GM21737 (cell line): ENCODE measurements around the gene PCDHGB5.

ENCODE experiments used
- ATAC-seq: cut with Tn5 transposase; IDR thresholded peaks from one replicate; pipeline ENCODE4 v1.9.1; 2021; ENCODE audit warnings: mild to moderate bottlenecking, moderate library complexity; ENCODE audit not compliant: unreplicated experiment

Gene PCDHGB5

DNA sequence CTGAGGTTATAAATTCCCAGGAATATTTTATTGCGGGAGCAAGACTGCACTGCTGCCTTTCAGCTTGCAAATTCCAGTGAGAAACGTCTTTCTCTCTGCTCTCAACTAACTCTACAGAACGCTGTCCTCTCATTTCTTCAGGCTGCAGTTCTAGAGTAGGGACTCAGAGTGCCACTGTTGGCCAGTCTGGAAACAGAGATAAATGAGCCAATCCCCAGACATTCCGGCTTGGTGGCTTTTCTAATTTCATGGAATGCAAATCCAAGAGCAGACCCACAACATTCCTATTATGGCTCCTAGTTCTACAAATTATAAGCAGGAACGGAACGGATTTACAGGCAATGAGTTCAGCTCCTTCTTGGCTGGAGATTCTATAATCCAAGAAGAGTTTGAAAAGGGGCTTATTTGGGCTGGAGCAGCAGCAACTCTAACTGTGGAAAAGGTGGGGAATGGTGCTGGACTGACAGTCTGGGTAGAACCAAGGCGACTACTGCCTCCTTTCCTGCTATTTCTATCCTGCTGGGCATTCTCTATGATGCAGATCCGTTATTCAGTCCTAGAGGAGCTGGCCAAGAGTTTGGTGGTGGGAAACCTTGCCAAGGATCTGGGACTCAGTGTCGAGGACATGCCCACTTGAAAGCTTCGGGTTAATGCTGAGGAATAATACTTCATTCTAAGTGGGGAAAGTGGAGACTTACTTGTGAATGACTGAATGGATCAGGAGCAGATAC is 41.8 kb downstream of the PCDHGB5 start:
- no peak for ATAC-seq

DNA sequence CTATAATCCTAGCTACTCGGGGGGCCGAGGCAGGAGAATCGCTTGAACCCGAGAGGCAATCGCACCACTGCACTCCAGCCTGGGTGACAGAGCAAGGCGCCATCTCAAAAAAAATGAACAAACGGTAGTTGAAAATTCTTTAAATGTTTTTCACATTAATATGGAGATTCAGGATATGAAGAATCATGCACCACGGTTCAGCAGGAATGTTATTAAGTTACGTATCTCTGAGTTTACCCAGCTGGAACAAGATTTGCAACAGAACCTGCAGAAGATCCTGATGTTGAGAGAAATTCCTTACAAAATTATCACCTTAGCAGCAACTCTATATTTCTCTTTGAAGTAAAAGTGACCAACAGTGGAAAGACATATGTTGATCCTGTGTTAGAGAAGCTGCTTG is 42.6 kb downstream of the PCDHGB5 start:
- no peak for ATAC-seq

DNA sequence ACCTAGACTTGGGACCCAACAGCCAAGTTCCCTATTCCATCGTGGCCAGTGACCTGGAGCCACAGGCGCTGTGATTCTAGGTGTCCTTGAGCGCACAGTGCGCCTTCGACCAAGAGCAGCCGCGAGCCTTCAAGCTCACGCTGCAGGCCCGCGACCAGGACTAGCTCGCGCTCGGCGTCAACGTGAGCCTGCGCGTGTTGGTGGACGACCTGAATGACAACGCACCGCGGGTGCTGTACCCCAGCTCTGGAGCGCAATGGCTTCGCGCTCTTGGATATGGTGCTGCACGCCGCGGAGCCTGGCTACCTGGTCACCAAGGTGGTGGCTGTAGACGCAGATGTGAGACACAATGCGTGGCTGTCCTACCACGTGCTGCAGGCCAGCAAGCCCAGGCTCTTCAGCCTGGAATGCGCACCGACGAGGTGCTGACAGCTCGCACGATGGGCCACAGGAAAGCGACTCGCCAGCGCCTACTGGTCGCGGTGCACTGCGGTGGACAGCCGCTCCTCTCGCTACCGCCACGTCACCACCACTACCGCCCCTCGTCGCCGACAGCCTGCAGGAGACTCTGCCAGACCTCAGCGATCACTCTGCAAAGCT is 43.9 kb downstream of the PCDHGB5 start:
- no peak for ATAC-seq
